Esophagus (tissue), 2 donors: ENCODE results near the gene CEBPB. TPM values are rescaled to one million over a fixed set of nuclear protein-coding genes. Genes with fewer than 3 reads are reported as not detected.

Source experiments
- H3K27ac ChIP-seq, 2 donors: one replicate each; pipeline ENCODE4 v1.5.1; 2013; ENCODE audit warnings: low read depth in 2 of 2, mild to moderate bottlenecking in 2 of 2, inconsistent platforms in 1 of 2, low read length in 1 of 2, moderate library complexity in 1 of 2
- H3K27me3 ChIP-seq, 2 donors: one replicate each; pipeline ENCODE4 v1.6.1; 2013; ENCODE audit warnings: low read length in 2 of 2, control low read depth in 1 of 2, mild to moderate bottlenecking in 1 of 2; ENCODE audit not compliant: insufficient read depth in 2 of 2, control insufficient read depth in 1 of 2
- H3K36me3 ChIP-seq, 2 donors: one replicate each; pipeline ENCODE4 v1.6.1; 2013; ENCODE audit warnings: low read length in 1 of 2; ENCODE audit not compliant: control insufficient read depth in 2 of 2, insufficient read depth in 2 of 2
- H3K4me1 ChIP-seq, 2 donors: one replicate each; pipeline ENCODE4 v1.6.1; 2013; ENCODE audit warnings: low read length in 1 of 2; ENCODE audit not compliant: control insufficient read depth in 2 of 2, insufficient read depth in 2 of 2
- H3K4me3 ChIP-seq, 2 donors: one replicate each; pipeline ENCODE4 v1.5.1; 2013; ENCODE audit warnings: low read length in 2 of 2, mild to moderate bottlenecking in 2 of 2, low read depth in 1 of 2, moderate library complexity in 1 of 2
- H3K9me3 ChIP-seq, 2 donors: one replicate each; pipeline ENCODE4 v1.6.1; 2013; ENCODE audit warnings: mild to moderate bottlenecking in 2 of 2, low read depth in 1 of 2, low read length in 1 of 2, moderate library complexity in 1 of 2; ENCODE audit not compliant: control insufficient read depth in 2 of 2, insufficient read depth in 1 of 2
- WGBS, 2 donors: extraction: QIAGEN DNeasy Blood & Tissue Kit; methylation state at CpG; one replicate each; pipeline ENCODE4 v1.1.7; 2013; 5-methylcytosine and 5-hydroxymethylcytosine counted together
- polyA plus RNA-seq, 2 donors: library from polyadenylated mRNA; stranded (reverse); fragments of 200-250 nt; gene quantifications; one replicate each; pipeline ENCODE4 v1.2.3, GENCODE V29; 2013
- donor health status: healthy with polysubstance abuse.
- donor health status: Bipolar disorder and iron deficiency.

The CEBPB gene
- polyA plus RNA-seq, 2 donors, result 6.9 to 19.6 TPM

GRCh38 chr20:50186151-50186885 lies 4.3 kb upstream of the CEBPB start:
- Histone ChIP-seq H3K36me3 (no peaks in the 10 kb centered on the region), H3K27ac (no peak overlapping the region), H3K4me1 (no peaks in the 10 kb centered on the region), H3K9me3 (no peaks in the 10 kb centered on the region), H3K4me3 (no peak overlapping the region), H3K27me3 (no peaks in the 10 kb centered on the region)
- 16 to 18% methylated on average over 16 of the region's 16 CpGs for WGBS, 2 donors

DNA sequence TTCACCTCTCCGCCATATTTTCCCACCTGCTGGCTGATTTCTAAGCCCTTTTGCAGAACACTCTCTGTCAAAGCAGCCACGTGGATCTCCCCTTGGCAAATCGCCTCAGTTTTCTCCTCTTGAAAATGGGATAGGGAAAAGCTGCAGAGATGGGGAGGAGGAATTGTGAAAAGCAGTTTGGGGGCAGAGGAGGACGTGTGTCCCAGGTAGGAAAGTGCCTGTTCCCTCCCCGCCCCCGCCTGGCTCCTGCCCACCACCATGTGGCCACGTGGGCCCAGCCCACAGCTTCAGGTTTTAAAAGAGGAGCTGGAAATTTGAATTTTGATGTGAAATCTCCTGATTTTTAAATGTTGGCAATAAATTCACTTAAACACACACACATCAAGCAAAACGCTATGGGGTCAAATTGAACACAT lies 3.6 kb upstream of the CEBPB start:
- no peaks in the 10 kb centered on the region for H3K9me3 ChIP-seq
- no peaks in the 10 kb centered on the region for H3K27me3 ChIP-seq
- no peaks in the 10 kb centered on the region for H3K36me3 ChIP-seq
- no peaks in the 10 kb centered on the region for H3K4me1 ChIP-seq
- 64 to 67% methylated on average over 8 of the region's 8 CpGs for WGBS, 2 donors
- no peak overlapping the region for H3K27ac ChIP-seq
- no peak overlapping the region for H3K4me3 ChIP-seq

- no peaks in the 10 kb centered on the region for H3K27me3 ChIP-seq
- H3K36me3 ChIP-seq, result no peaks in the 10 kb centered on the region
- no peak overlapping the region for H3K4me3 ChIP-seq
- no peaks in the 10 kb centered on the region for H3K4me1 ChIP-seq
- no peaks in the 10 kb centered on the region for H3K9me3 ChIP-seq
- no peak overlapping the region for H3K27ac ChIP-seq
- WGBS, 2 donors, result 62 to 63% methylated on average over 12 of the region's 12 CpGs
These were observed 3.1 kb upstream of the CEBPB start for GRCh38 chr20:50187403-50188051.

- Histone ChIP-seq H3K4me3 (no peak overlapping the region), H3K36me3 (no peaks in the 10 kb centered on the region), H3K9me3 (no peaks in the 10 kb centered on the region), H3K27ac (no peak overlapping the region), H3K27me3 (no peaks in the 10 kb centered on the region), H3K4me1 (peaks cover 0 to 3% of the 10 kb centered on the region in 2 donors)
- WGBS, 2 donors, result 92 to 95% methylated on average over 6 of the region's 6 CpGs
These were observed 2.3 kb upstream of the CEBPB start for GRCh38 chr20:50188287-50188688.

- Histone ChIP-seq H3K4me3 (no peak overlapping the region), H3K27ac (peak overlapping the region in 1 of 2 donors; percentile 34), H3K27me3 (no peaks in the 10 kb centered on the region), H3K36me3 (peaks cover under 1 to 8% of the 10 kb centered on the region in 2 donors), H3K9me3 (no peaks in the 10 kb centered on the region), H3K4me1 (peaks cover 0 to 10% of the 10 kb centered on the region in 2 donors)
- WGBS, 2 donors, result 85 to 86% methylated on average over 18 of the region's 18 CpGs
These were observed 1.6 kb upstream of the CEBPB start for GRCh38 chr20:50188879-50189680.

GRCh38 chr20:50189681-50190250 lies 864 bp upstream of the CEBPB start:
- peak overlapping the region; percentile 45 to 99 for H3K27ac ChIP-seq
- H3K9me3 ChIP-seq, result no peaks in the 10 kb centered on the region
- 29 to 31% methylated on average over 26 to 29 of the region's 29 CpGs for WGBS, 2 donors
- H3K4me1 ChIP-seq, result peaks cover 0 to 15% of the 10 kb centered on the region in 2 donors
- peak overlapping the region; percentile 82 to 94 for H3K4me3 ChIP-seq
- peaks cover 4 to 13% of the 10 kb centered on the region in 2 donors for H3K36me3 ChIP-seq
- H3K27me3 ChIP-seq, result no peaks in the 10 kb centered on the region

DNA sequence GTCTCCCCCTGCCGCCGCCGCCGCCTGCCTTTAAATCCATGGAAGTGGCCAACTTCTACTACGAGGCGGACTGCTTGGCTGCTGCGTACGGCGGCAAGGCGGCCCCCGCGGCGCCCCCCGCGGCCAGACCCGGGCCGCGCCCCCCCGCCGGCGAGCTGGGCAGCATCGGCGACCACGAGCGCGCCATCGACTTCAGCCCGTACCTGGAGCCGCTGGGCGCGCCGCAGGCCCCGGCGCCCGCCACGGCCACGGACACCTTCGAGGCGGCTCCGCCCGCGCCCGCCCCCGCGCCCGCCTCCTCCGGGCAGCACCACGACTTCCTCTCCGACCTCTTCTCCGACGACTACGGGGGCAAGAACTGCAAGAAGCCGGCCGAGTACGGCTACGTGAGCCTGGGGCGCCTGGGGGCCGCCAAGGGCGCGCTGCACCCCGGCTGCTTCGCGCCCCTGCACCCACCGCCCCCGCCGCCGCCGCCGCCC lies 474 bp downstream of the CEBPB start:
- Histone ChIP-seq H3K9me3 (no peaks in the 10 kb centered on the region), H3K27me3 (no peaks in the 10 kb centered on the region), H3K27ac (peak overlapping the region; percentile 98 to 99), H3K4me3 (peak overlapping the region; percentile 82 to 94), H3K36me3 (peaks cover 4 to 13% of the 10 kb centered on the region in 2 donors), H3K4me1 (peaks cover 0 to 19% of the 10 kb centered on the region in 2 donors)
- 1% methylated on average over 32 to 69 of the region's 69 CpGs for WGBS, 2 donors

GRCh38 chr20:50191544-50192363 lies 1.1 kb downstream of the CEBPB start:
- peaks cover 4 to 13% of the 10 kb centered on the region in 2 donors for H3K36me3 ChIP-seq
- peak overlapping the region; percentile 98 to 99 for H3K27ac ChIP-seq
- no peaks in the 10 kb centered on the region for H3K9me3 ChIP-seq
- H3K4me1 ChIP-seq, result peaks cover 0 to 19% of the 10 kb centered on the region in 2 donors
- 0% methylated on average over 75 to 96 of the region's 96 CpGs for WGBS, 2 donors
- H3K4me3 ChIP-seq, result peak overlapping the region; percentile 82 to 94
- no peaks in the 10 kb centered on the region for H3K27me3 ChIP-seq
